Caco-2 (cell line): ENCODE measurements around the gene CGAS. TPM values are rescaled to one million over a fixed set of nuclear protein-coding genes. Genes with fewer than 3 reads are reported as not detected.

ENCODE experiments used
- BruUV-seq: library from RNA; stranded (reverse); fragments of 400-500 nt; replicated peaks from 2 replicates; lab custom pipeline; 2021; lab: Mats Ljungman, UMichigan
- CTCF ChIA-PET: fragments of 300-600 bp; sonication (Branson Sonifier 250); formaldehyde crosslinking; loops from one replicate; lab custom pipeline; 2022; ENCODE audit warnings: antibody characterized with exemption; lab: Charles Lee
- POLR2A ChIA-PET: fragments of 300-600 bp; sonication (Branson Sonifier 250); formaldehyde crosslinking; loops from one replicate; lab custom pipeline; 2022; ENCODE audit warnings: antibody characterized with exemption; lab: Charles Lee
- DNase-seq, 2 experiments: peaks; one replicate each; pipeline versions ENCODE4 v3.0.0 to v3.0.0-alpha.2; 2020 to 2022
- H3K27me3 ChIP-seq: replicated peaks from 2 replicates; pipeline ENCODE4 v1.6.0; 2011; ENCODE audit warnings: low read length; ENCODE audit not compliant: control insufficient read depth, insufficient read depth
- H3K36me3 ChIP-seq: 2 replicates; pipeline ENCODE4 v1.5.1; 2011; ENCODE audit warnings: low read length; ENCODE audit not compliant: control insufficient read depth, insufficient read depth
- H3K4me1 ChIP-seq: fragments of 250-450 bp; sonication (Bioruptor Pico); 2 replicates; pipeline ENCODE4 v1.5.1; 2020; ENCODE audit warnings: mild to moderate bottlenecking
- H3K4me3 ChIP-seq: 2 replicates; pipeline ENCODE4 v1.5.1; 2011; ENCODE audit warnings: low read depth, mild to moderate bottlenecking, control low read depth, low read length
- H3K9me3 ChIP-seq: fragments of 250-450 bp; sonication (Bioruptor Pico); 2 replicates; pipeline ENCODE4 v1.5.1; 2020; ENCODE audit warnings: mild to moderate bottlenecking, moderate library complexity
- H3K27ac Mint-ChIP-seq: one replicate; pipeline ENCODE4 v1.8.0; 2022; ENCODE audit warnings: mixed read lengths; ENCODE audit not compliant: unreplicated experiment
- H3K27me3 Mint-ChIP-seq: one replicate; pipeline ENCODE4 v1.8.0; 2022; ENCODE audit warnings: mixed read lengths; ENCODE audit not compliant: insufficient read depth, unreplicated experiment
- H3K36me3 Mint-ChIP-seq: one replicate; pipeline ENCODE4 v1.8.0; 2022; ENCODE audit warnings: mild to moderate bottlenecking, mixed read lengths; ENCODE audit not compliant: insufficient read depth, unreplicated experiment
- H3K4me1 Mint-ChIP-seq: one replicate; pipeline ENCODE4 v1.8.0; 2022; ENCODE audit warnings: low read depth, mixed read lengths; ENCODE audit not compliant: unreplicated experiment
- H3K4me3 Mint-ChIP-seq: one replicate; pipeline ENCODE4 v1.8.0; 2022; ENCODE audit warnings: mild to moderate bottlenecking, moderate library complexity, mixed read lengths; ENCODE audit not compliant: unreplicated experiment
- H3K9me3 Mint-ChIP-seq: one replicate; pipeline ENCODE4 v1.8.0; 2022; ENCODE audit warnings: mixed read lengths; ENCODE audit not compliant: unreplicated experiment
- intact Hi-C: fragments of 100-400 bp; cut with micrococcal nuclease; formaldehyde crosslinking; loops from one replicate; pipeline ENCODE4 v1.10.0; 2022; ENCODE audit not compliant: unreplicated experiment
- total RNA-seq: library from RNA; stranded (reverse); gene quantifications from 2 replicates; pipeline ENCODE4 v1.2.3, GENCODE V29; 2022
- TF ChIP-seq, protein P1 (sequence below), 2 experiments: fragments of 200-600 bp in 1 of 2; IDR thresholded peaks; 1 replicate in 1 of 2; 2 replicates in 1 of 2; pipeline versions ENCODE4 v1.5.1 to v1.8.0; 2011 to 2022; ENCODE audit warnings: antibody characterized with exemption in 1 of 2, control low read depth in 1 of 2, inconsistent platforms in 1 of 2, low read depth in 1 of 2, low read length in 1 of 2, mild to moderate bottlenecking in 1 of 2, moderate library complexity in 1 of 2; ENCODE audit not compliant: insufficient read depth in 1 of 2, severe bottlenecking in 1 of 2, unreplicated experiment in 1 of 2

CGAS gene
- total RNA-seq, 1 experiment from 2014 or later = 23.8 TPM

DNA sequence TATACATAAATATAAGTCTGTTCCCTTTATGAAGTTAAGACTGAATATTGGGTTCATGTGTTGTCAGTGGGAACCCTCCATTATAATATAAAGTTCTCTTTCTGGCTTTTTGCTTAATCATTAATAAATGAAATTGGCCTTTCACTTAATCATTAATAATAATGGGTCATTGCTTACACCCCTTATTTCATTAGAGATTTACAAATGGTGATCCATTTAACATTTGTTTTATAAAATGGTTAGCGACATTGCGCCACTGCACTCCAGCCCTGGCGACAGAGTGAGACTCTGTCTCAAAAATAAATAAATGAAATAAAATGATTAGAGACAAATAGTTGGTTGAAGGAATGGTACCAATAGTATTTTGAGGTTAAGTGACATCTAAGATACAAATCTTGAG, 39.0 kb downstream of the CGAS start:
- Histone ChIP-seq H3K9me3 (no peaks in the 10 kb centered on the region), H3K36me3 (no peaks in the 10 kb centered on the region), H3K4me1 (no peaks in the 10 kb centered on the region), H3K27me3 (no peaks in the 10 kb centered on the region), H3K4me3 (no peak overlapping the region)
- TF ChIP-seq, protein P1, sequence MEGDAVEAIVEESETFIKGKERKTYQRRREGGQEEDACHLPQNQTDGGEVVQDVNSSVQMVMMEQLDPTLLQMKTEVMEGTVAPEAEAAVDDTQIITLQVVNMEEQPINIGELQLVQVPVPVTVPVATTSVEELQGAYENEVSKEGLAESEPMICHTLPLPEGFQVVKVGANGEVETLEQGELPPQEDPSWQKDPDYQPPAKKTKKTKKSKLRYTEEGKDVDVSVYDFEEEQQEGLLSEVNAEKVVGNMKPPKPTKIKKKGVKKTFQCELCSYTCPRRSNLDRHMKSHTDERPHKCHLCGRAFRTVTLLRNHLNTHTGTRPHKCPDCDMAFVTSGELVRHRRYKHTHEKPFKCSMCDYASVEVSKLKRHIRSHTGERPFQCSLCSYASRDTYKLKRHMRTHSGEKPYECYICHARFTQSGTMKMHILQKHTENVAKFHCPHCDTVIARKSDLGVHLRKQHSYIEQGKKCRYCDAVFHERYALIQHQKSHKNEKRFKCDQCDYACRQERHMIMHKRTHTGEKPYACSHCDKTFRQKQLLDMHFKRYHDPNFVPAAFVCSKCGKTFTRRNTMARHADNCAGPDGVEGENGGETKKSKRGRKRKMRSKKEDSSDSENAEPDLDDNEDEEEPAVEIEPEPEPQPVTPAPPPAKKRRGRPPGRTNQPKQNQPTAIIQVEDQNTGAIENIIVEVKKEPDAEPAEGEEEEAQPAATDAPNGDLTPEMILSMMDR (IDR thresholded peaks at IDR 0.05; ENCODE audit: insufficient read depth in 1 of 2, low read depth in 1 of 2, low read length in 1 of 2, severe bottlenecking in 1 of 2, unreplicated experiment in 1 of 2) = no peak
- no peak overlapping the region for H3K4me3 Mint-ChIP-seq
- no TSS peak for BruUV-seq
- CTCF ChIA-PET = no interaction called here
- H3K4me1 Mint-ChIP-seq = peaks cover 2% of the 10 kb centered on the region
- intact Hi-C loops = no loop called here
- H3K36me3 Mint-ChIP-seq = peaks cover 14% of the 10 kb centered on the region
- no peaks in the 10 kb centered on the region for H3K9me3 Mint-ChIP-seq
- H3K27me3 Mint-ChIP-seq = no peaks in the 10 kb centered on the region
- H3K27ac Mint-ChIP-seq = no peak overlapping the region
- no peak for DNase-seq
- POLR2A ChIA-PET = no interaction called here

DNA sequence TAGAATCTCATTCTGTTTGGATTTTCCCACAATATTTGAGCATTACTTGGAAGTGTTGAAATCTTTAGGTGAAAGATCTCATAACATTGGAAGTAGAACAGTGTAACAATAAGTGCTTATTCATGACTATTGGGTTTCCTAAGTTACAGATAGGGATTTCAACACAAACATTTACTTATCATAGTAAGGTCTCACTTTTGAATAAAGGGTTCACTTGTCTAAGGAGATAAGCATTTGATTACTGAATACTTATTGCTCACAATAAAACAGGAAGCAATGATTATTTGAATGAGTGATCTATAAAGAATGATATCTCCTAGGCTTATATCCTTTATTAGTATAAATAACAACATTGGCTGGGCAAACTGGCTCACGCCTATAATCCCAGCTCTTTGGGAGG, 42.7 kb downstream of the CGAS start:
- H3K27me3 Mint-ChIP-seq = no peaks in the 10 kb centered on the region
- no peak for DNase-seq
- POLR2A ChIA-PET = no interaction called here

DNA sequence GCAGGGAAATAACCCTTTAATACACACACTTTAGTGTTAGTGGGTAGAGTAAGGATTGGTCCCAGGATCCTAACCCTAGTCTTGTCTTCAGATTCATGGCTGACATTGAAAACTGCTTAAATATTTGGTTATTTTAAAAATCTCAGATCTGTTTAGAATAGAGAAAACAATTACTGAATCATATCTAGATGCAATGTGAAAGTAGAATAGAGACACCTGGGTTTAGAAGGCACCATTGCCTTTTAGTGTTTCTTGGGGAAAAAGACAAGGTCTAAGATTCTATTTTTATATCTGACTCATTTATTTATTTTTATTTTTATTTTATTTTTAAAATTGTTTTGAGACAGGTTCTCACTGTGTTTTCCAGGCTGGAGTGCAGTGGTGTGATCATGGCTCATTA, 51.4 kb downstream of the CGAS start:
- H3K4me3 ChIP-seq = no peak overlapping the region
- TF ChIP-seq, protein P1 (IDR thresholded peaks at IDR 0.05; ENCODE audit: insufficient read depth in 1 of 2, low read depth in 1 of 2, low read length in 1 of 2, severe bottlenecking in 1 of 2, unreplicated experiment in 1 of 2) = no peak
- no peaks in the 10 kb centered on the region for H3K9me3 ChIP-seq
- BruUV-seq = no TSS peak
- Mint-ChIP-seq H3K27ac (no peak overlapping the region), H3K4me3 (no peak overlapping the region), H3K4me1 (peaks cover 7% of the 10 kb centered on the region), H3K9me3 (no peaks in the 10 kb centered on the region), H3K27me3 (no peaks in the 10 kb centered on the region), H3K36me3 (no peaks in the 10 kb centered on the region)
- no peaks in the 10 kb centered on the region for H3K27me3 ChIP-seq
- intact Hi-C loops = no loop called here
- POLR2A ChIA-PET = no interaction called here
- H3K36me3 ChIP-seq = no peaks in the 10 kb centered on the region
- H3K4me1 ChIP-seq = no peaks in the 10 kb centered on the region
- CTCF ChIA-PET = no interaction called here
- DNase-seq = no peak

More for the DNA sequence above, 42.7 kb downstream of the CGAS start:
- H3K4me3 ChIP-seq = no peak overlapping the region
- Mint-ChIP-seq H3K27ac (no peak overlapping the region), H3K4me1 (no peaks in the 10 kb centered on the region), H3K9me3 (no peaks in the 10 kb centered on the region), H3K36me3 (peaks cover 6% of the 10 kb centered on the region), H3K4me3 (no peak overlapping the region)
- H3K36me3 ChIP-seq = no peaks in the 10 kb centered on the region
- CTCF ChIA-PET = no interaction called here
- intact Hi-C loops = no loop called here
- H3K9me3 ChIP-seq = no peaks in the 10 kb centered on the region
- no peaks in the 10 kb centered on the region for H3K4me1 ChIP-seq
- H3K27me3 ChIP-seq = no peaks in the 10 kb centered on the region
- no TSS peak for BruUV-seq
- TF ChIP-seq, protein P1 (IDR thresholded peaks at IDR 0.05; ENCODE audit: insufficient read depth in 1 of 2, low read depth in 1 of 2, low read length in 1 of 2, severe bottlenecking in 1 of 2, unreplicated experiment in 1 of 2) = no peak
